ENCODE results near the gene BBLN. TPM values are rescaled to one million over a fixed set of nuclear protein-coding genes. Genes with fewer than 3 reads are reported as not detected.

The BBLN gene
- total RNA-seq, 2 experiments from 2014 or later: 74.3 to 75.8 TPM

GRCh38 chr9:128203707-128204551 is 43.9 kb downstream of the BBLN start:
- CTCF ChIA-PET: no interaction called here
- POLR2A ChIA-PET: no interaction called here

GRCh38 chr9:128204858-128205257 is 44.8 kb downstream of the BBLN start:
- ChIA-PET POLR2A (no interaction called here), CTCF (interaction anchor here (1.4 kb wide), 1 partner anchor 14 kb away, joined by 4 read pairs; no protein-coding TSS in a partner anchor)

- ChIA-PET CTCF (interaction anchor here (1.4 kb wide), 1 partner anchor 14 kb away, joined by 4 read pairs; no protein-coding TSS in a partner anchor), POLR2A (no interaction called here)
These were observed 45.4 kb downstream of the BBLN start for GRCh38 chr9:128205296-128205944.

DNA sequence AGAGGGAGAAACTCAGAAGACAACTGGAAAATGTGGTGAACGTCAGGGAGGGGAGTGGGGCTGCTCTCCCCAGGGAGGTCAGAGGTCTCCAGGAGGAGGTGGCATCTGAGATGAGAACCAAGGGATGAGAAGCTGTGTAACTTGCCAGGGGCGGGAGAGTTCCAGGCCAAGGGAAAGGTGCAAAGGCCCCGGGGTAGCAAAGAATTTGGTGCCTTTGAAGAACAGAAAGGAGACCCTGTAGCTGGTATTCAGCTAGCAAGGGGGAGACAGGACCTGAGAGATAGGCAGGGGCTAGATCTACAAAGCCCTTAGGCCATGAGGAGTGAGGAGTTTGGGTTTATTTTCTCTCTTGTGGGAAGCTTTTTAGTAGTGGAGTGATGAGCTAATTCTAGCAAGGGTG is 46.4 kb downstream of the BBLN start:
- CTCF ChIA-PET: interaction anchor here (0.6 kb wide), 1 partner anchor 35 kb away, joined by 3 read pairs; no protein-coding TSS in a partner anchor
- POLR2A ChIA-PET: no interaction called here

GRCh38 chr9:128206916-128207910 is 47.1 kb downstream of the BBLN start:
- POLR2A ChIA-PET: no interaction called here
- CTCF ChIA-PET: interaction anchor here (0.6 kb wide), 1 partner anchor 36 kb away, joined by 3 read pairs; no protein-coding TSS in a partner anchor

GRCh38 chr9:128208386-128208785 is 48.3 kb downstream of the BBLN start:
- POLR2A ChIA-PET: interaction anchor here (0.5 kb wide), 1 partner anchor 766 kb away, joined by 4 read pairs; no protein-coding TSS in a partner anchor
- CTCF ChIA-PET: no interaction called here

DNA sequence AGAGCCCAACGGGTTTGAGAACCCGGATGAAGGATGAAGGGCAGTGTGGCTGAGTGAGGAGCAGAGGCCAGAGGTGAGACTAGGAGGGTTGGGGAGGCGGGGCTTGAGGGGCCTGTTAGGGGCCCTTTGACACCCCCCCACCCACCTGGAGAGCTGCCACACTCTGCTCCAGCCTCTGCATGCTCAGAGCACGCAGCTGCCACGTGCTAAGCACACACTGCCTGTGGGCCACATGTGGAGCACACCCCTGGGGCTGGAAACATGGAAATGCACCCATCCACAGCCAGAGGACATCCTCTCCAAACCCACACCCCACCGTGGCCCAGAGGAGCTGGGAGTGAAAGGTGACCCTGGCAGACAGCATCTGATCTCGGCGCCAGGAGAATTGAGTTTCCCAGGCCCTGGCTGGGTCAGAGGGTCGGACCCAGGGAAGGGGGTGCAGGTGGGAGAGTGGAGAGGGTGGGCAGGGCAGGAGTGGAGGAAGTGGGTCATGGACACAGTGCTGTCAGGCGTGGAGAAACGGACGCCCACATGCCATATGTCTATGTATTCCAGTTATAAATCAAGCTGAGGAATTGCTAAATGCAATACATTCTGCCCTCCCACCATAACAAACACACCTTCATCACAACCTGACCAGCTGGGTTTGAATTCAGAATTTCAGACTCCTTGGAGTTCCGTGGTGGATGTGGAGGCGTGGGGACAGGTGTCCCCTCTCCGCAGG is 49.0 kb downstream of the BBLN start:
- ChIA-PET CTCF (interaction anchor here (0.6 to 1.1 kb wide), 2 partner anchors 15 to 153 kb away, joined by 3 read pairs; no protein-coding TSS in a partner anchor), POLR2A (interaction anchor here (0.5 kb wide), 1 partner anchor 765 kb away, joined by 4 read pairs; no protein-coding TSS in a partner anchor)

DNA sequence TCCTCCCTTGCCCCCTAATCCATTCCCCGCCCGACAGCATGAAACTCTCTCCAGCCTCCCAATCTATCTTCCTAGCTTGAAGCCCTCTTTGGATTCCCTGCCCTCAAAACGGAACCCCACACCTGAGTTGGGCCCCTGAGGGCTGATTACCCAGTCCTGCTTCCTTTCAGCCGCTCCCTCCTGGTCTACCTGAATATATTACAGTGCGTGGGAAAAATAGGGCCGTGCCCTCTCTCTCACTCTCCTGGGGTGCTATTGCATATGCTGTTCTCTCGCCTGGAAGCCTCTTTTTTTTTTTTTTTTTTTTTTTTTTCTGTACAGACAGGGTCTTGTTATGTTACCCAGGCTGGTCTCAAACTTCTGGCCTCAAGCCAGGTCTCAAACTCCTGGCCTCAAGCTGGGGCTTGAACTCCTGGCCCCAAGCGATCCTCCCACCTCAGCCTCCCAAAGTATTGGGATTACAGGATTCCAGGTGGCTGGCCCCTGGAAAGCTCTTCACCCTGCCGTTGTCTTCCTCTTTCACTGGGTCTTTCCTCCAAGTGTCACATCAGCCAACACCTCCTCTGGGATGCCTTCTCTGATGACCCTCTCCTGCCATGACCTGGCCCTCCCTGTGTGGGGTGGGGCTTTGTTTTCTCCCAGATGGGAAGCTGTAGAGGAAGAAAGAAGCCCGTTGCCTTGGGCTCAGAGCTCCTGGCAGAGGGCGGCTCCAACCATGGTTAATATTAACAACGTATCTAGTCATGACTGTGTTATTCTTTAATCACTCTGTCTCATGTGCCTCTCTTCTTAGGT is 51.3 kb downstream of the BBLN start:
- POLR2A ChIA-PET: no interaction called here

DNA sequence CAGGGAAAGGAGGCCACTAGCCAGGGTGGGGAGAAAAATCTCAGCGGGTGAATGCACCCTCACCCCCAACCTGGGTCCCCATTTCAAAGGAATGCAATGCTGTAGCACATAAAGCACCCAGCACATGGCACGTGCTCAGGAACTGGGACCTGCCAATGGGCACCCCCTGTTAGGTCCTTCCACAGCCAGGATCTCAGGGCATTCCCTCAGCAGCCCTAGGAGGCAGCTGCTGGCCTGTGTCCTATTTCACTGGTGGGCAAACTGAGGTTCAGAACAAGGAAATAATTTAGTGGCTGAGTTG is 51.9 kb downstream of the BBLN start:
- CTCF ChIA-PET: interaction anchor here (1.0 to 1.4 kb wide), 2 partner anchors 21 to 120 kb away, joined by 3 to 7 read pairs; no protein-coding TSS in a partner anchor

More for the DNA sequence above, 51.3 kb downstream of the BBLN start:
- CTCF ChIA-PET: interaction anchor here (1.0 to 1.4 kb wide), 2 partner anchors 21 to 120 kb away, joined by 3 to 7 read pairs; no protein-coding TSS in a partner anchor

More for the DNA sequence above, 51.9 kb downstream of the BBLN start:
- POLR2A ChIA-PET: no interaction called here

Other genes with a start within 250 kb of the BBLN start
- 10 to 100 TPM; 44.1 to 44.2 TPM for gene ST6GALNAC4, start 243.2 kb upstream of the BBLN start, total RNA-seq
- gene PIP5KL1, start 229.5 kb upstream of the BBLN start, total RNA-seq: 1 to 10 TPM; 1.0 to 2.5 TPM
- 10 to 100 TPM; 74.8 to 76.5 TPM for gene DPM2, start 222.4 kb upstream of the BBLN start, total RNA-seq
- gene EEIG1, start 179.3 kb upstream of the BBLN start, total RNA-seq: 10 to 100 TPM; 47.3 to 48.5 TPM
- 10 to 100 TPM; 13.3 to 15.1 TPM for gene NAIF1, start 92.9 kb upstream of the BBLN start, total RNA-seq
- 10 to 100 TPM; 15.5 to 16.0 TPM for gene SLC25A25, start 92.0 kb upstream of the BBLN start, total RNA-seq
- gene PTGES2, start 32.5 kb upstream of the BBLN start, total RNA-seq: 10 to 100 TPM; 68.3 to 68.6 TPM
- gene LCN2, start 10.8 kb upstream of the BBLN start, total RNA-seq: not detected
- 100 to 1,000 TPM; 115 to 119 TPM for gene CIZ1, start 31.3 kb downstream of the BBLN start, total RNA-seq
- gene DNM1, start 43.1 kb downstream of the BBLN start, total RNA-seq: under 1 TPM; 0.40 to 0.65 TPM
- 10 to 100 TPM; 34.0 to 35.2 TPM for gene GOLGA2, start 115.7 kb downstream of the BBLN start, total RNA-seq
- gene SWI5, start 116.0 kb downstream of the BBLN start, total RNA-seq: 10 to 100 TPM; 18.1 to 19.5 TPM
- 10 to 100 TPM; 45.2 to 47.8 TPM for gene TRUB2, start 162.2 kb downstream of the BBLN start, total RNA-seq
- 10 to 100 TPM; 47.5 to 52.3 TPM for gene COQ4, start 162.6 kb downstream of the BBLN start, total RNA-seq
- gene SLC27A4, start 180.3 kb downstream of the BBLN start, total RNA-seq: 10 to 100 TPM; 37.5 to 39.8 TPM
- 10 to 100 TPM; 87.5 to 93.8 TPM for gene URM1, start 211.1 kb downstream of the BBLN start, total RNA-seq

Measured in activated CD8-positive, alpha-beta memory T cell treated with anti-CD3 and anti-CD28 coated beads for 36 hours (primary cell).